ENCODE measurements around the gene RGS10. TPM values are rescaled to one million over a fixed set of nuclear protein-coding genes. Genes with fewer than 3 reads are reported as not detected.

Gene RGS10
- total RNA-seq, 1 donor from 2014 or later, result 5.6 TPM

DNA sequence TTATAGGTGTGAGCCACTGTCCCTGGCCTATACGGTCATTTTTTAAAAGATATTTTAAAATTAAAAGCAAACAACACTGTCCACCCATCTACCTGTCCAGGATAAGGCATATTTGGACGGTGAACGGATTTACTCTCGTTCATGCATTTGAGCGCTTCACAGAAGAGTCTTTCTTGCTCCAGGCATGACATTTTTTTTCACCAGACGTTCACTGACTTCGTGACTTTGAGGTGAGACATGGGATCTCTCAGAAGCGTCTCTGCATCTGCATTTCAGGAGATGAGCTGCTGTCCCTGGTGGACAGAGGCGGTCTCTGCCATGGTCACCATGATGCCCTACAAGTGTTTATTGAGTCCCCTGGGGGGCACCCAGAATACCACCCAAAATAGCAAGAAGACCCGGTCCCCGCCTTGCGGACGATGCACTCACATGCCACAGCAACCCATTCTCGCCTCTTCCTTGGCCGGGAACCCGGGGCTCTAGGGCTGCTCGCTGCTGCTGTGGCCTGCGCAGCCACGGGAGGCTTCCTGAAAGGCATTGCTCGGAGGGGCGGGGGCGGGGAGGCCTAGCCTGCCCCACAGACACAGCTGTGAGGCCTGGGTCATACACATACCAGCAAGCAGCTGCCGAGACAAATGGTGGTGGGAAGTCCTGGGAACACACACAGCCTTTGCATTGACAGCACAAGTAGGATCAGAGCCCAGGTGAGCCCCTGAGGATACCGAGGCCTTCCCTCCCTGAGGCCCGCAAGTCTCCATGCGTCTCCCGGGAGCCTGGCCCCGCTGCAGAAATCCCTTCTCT is 84.4 kb downstream of the RGS10 start:
- H3K27ac ChIP-seq (replicated peaks), result no peak overlapping the region
- TF ChIP-seq, protein P1, sequence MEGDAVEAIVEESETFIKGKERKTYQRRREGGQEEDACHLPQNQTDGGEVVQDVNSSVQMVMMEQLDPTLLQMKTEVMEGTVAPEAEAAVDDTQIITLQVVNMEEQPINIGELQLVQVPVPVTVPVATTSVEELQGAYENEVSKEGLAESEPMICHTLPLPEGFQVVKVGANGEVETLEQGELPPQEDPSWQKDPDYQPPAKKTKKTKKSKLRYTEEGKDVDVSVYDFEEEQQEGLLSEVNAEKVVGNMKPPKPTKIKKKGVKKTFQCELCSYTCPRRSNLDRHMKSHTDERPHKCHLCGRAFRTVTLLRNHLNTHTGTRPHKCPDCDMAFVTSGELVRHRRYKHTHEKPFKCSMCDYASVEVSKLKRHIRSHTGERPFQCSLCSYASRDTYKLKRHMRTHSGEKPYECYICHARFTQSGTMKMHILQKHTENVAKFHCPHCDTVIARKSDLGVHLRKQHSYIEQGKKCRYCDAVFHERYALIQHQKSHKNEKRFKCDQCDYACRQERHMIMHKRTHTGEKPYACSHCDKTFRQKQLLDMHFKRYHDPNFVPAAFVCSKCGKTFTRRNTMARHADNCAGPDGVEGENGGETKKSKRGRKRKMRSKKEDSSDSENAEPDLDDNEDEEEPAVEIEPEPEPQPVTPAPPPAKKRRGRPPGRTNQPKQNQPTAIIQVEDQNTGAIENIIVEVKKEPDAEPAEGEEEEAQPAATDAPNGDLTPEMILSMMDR (IDR thresholded peaks at IDR 0.05; ENCODE audit: borderline replicate concordance), result no peak
- H3K4me1 ChIP-seq, result no peaks in the 10 kb centered on the region
- H3K36me3 ChIP-seq, result peaks cover 39% of the 10 kb centered on the region
- no peak overlapping the region for H3K4me3 ChIP-seq
- no peak for DNase-seq
- H3K27me3 ChIP-seq (ENCODE audit: low read depth), result no peaks in the 10 kb centered on the region
- intact Hi-C loops (cut with micrococcal nuclease), result no loop called here
- H3K9me3 ChIP-seq (replicated peaks), result peaks cover 3% of the 10 kb centered on the region

DNA sequence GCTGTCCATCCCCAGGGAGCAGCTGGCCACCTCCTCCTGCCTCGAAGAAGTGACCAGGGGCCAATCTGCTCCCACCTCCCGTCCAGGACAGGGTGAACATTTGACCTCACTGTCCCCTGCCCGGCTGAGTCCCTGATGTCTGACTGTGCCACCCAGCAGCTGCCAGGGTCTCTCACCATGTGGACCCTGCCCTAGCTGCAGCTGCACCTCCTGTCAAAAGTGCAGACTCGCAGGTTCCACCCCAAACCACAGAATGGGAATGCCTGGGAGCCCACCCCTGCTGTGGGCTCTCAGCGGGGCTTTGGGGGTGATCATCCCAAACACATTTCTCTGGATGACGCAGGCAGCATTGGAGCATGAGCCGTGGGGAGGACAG is 86.1 kb downstream of the RGS10 start:
- Histone ChIP-seq H3K27me3 (ENCODE audit: low read depth) (no peaks in the 10 kb centered on the region), H3K4me1 (no peaks in the 10 kb centered on the region), H3K4me3 (no peak overlapping the region), H3K36me3 (peaks cover 56% of the 10 kb centered on the region), H3K9me3 (replicated peaks) (no peaks in the 10 kb centered on the region), H3K27ac (replicated peaks) (no peak overlapping the region)
- TF ChIP-seq, protein P1 (IDR thresholded peaks at IDR 0.05; ENCODE audit: borderline replicate concordance), result no peak
- DNase-seq, result no peak
- intact Hi-C loops (cut with micrococcal nuclease), result no loop called here

DNA sequence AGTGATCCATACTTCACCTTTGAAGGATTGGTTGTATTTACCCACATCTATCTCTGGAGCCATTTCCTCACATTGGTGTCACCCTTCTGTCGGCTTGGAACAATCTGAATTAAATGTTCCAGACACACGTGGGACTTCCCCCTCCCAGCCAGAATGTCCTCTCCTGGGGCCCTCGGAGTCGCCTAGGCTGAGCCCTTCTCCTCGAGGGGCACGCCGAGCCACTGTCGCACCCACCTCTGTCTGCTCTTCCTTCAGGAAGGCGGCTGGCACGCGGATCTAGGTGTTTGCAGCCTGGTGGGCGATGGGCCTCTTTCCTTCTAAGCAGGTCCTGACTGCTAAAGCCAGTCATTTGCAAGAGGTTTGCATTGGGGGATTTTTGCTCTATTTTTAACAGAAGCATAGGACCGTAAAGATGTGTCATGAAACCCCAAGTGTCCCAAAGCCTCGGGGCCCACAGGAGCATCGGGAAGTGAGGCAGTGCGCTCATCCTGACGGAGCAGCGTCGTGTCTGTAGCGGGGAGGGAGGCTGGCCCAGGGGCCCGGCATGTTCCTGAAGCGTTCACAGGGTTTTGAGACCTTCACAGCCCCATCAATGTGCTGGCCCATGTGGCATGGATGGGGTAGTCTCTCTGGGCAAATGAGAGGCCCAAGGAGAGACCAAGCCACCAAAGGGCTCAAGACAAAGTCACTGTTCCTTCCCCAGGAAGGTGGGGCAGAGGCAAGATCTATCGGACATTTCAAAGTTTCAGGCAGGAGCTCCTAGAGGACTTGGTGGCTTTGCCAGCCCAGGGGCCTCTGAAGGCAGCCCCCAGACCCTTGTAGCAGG is 86.7 kb downstream of the RGS10 start:
- intact Hi-C loops (cut with micrococcal nuclease), result no loop called here
- Histone ChIP-seq H3K9me3 (replicated peaks) (no peaks in the 10 kb centered on the region), H3K27ac (replicated peaks) (no peak overlapping the region), H3K36me3 (peaks cover 59% of the 10 kb centered on the region), H3K4me1 (no peaks in the 10 kb centered on the region), H3K4me3 (no peak overlapping the region), H3K27me3 (ENCODE audit: low read depth) (no peaks in the 10 kb centered on the region)
- DNase-seq, result no peak
- TF ChIP-seq, protein P1 (IDR thresholded peaks at IDR 0.05; ENCODE audit: borderline replicate concordance), result no peak

DNA sequence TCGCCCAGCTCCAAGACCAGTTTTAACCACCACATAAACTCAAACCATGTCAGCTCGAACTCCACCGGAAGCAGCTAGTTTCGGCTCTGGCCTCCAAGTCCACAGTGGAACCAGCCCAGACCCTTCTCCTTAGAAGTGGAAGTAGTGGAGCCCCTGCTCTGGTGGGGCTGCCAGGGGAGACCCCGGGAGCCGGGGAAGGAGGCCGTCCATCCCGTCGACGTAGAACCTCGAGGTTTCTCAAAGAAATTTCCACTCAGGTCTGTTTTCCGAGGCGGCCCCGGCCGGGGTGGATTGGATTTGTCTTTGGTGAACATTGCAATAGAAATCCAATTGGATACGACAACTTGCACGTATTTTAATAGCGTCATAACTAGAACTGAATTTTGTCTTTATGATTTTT is 87.5 kb downstream of the RGS10 start:
- Histone ChIP-seq H3K4me3 (no peak overlapping the region), H3K27ac (replicated peaks) (no peak overlapping the region), H3K4me1 (peaks cover under 1% of the 10 kb centered on the region), H3K9me3 (replicated peaks) (no peaks in the 10 kb centered on the region), H3K36me3 (peaks cover 64% of the 10 kb centered on the region), H3K27me3 (ENCODE audit: low read depth) (no peaks in the 10 kb centered on the region)
- DNase-seq, result no peak
- intact Hi-C loops (cut with micrococcal nuclease), result no loop called here
- TF ChIP-seq, protein P1 (IDR thresholded peaks at IDR 0.05; ENCODE audit: borderline replicate concordance), result no peak

DNA sequence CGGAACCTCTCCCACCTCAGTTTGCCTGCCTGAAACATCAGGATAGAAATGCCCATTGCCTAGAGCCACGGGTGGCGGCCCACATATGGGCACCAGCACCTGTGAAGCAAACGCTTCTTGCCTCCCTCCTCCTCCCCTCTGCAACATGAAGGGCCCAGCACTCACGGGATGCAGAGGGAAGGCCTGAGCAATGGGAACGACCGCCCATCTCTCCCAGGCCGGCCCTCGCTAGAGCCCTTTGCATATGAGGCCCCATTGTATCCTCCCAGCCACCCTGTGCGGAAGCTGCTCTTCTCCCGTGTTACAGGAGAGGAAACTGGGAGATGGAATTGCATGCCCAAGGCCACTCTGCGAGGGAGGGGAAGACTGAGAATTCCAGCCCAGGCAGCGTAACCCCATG is 88.2 kb downstream of the RGS10 start:
- no peak for DNase-seq
- peaks cover 7% of the 10 kb centered on the region for H3K4me1 ChIP-seq
- TF ChIP-seq, protein P1 (IDR thresholded peaks at IDR 0.05; ENCODE audit: borderline replicate concordance), result no peak
- no peaks in the 10 kb centered on the region for H3K9me3 ChIP-seq (replicated peaks)
- H3K4me3 ChIP-seq, result no peak overlapping the region
- peaks cover 70% of the 10 kb centered on the region for H3K36me3 ChIP-seq
- H3K27me3 ChIP-seq (ENCODE audit: low read depth), result no peaks in the 10 kb centered on the region
- no peak overlapping the region for H3K27ac ChIP-seq (replicated peaks)
- intact Hi-C loops (cut with micrococcal nuclease), result no loop called here

Data from left ventricle myocardium inferior (tissue), 1 donor.